HG03457 (cell line): ENCODE results near the gene TP73.

Experiments used
- ATAC-seq: cut with Tn5 transposase; IDR thresholded peaks from one replicate; pipeline ENCODE4 v1.9.1; 2021; ENCODE audit warnings: moderate number of reproducible peaks; ENCODE audit not compliant: unreplicated experiment

Gene TP73

DNA sequence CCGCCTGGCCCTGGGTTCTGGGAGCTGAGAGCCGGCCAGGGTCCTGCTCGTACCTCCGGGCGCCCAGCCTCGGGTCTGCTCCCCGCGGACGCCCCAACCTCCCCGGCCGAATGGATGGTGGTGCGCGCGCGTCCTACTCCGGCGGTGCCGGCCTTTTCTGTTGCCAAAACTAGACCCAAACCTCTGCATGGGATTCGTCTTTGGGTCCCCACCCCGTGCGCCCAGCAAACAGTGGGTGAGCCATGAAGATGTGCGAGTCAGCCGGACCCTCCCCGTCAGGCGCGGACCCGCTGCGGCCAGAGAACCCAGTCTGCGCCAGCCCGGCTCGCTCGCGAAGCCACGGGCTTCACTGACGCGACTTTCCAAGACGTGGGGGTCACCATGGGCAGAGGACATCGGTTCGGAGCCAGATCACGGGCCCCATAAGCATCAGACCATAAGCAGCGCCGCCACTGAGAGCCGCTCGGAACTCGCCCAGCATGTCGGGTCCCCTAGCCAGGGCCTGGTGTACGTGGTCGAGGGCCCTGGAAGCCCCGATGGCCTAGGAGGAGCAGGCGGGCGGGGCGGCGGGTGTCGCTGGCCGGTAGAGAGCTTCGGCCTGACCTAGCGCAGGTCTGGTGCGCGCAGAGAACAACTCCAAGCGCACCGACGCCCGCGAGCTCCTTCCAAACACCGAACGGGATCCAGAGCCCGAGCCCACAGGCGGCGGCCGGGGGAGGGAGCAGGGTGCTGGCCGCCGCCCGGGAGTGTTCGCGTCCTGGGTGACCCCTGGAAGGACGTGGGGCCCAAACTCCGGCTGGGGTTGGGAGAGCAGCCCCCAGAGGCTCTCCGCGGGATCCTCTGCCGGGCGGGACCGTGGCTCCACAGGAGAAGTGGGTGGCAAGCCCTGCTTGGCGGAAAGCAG lies 1.0 kb upstream of the TP73 start:
- ATAC-seq: no peak

DNA sequence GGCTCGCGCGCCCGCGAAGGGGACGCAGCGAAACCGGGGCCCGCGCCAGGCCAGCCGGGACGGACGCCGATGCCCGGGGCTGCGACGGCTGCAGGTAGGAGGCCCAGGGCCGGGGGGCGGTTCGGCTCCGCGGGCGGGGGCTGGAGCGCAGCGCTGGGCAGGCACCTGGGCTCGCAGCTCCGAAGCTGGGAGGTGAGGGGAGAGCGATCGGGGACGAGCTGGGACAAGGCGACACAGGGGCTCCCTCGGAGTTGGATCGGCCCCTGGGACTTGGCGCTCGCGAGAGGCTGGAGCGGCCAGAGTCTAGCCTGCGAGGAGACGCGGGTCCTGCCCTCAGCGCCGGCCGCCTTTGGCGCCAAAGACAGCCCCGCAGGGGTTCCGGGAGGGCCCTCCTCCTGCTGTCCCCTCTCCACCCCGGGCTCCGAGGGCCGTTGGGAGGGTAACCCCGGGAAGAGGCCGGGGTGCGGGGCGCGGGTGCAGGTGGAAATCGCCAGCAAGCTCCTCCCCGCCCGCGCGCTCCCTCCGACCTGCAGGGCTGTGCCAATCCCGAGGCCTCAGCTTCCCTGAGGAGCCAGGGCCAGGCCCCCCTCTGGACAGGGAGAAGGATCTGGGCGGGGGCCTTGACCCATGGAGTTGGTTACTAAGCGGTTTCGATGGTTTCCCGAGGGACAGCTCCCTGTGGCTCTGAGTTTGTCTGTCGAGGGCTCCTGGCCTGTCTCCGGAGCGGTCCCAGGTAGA lies 401 bp downstream of the TP73 start:
- no peak for ATAC-seq

DNA sequence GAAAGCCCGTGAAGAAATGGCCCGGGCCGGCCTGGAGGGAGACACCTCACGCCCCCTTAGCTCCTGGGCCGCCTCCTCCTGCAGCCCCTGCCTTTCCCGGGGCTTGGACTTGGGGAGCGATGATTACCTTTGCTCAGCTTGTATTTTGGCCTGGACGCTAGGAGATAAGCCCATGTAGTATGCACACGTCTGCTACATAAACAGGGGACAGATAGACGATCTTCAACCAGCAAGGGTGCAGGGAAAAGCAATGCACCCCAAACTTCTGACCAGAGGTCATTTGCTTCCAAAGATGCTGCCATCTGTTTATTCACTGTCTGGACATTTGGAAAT lies 936 bp downstream of the TP73 start:
- no peak for ATAC-seq

DNA sequence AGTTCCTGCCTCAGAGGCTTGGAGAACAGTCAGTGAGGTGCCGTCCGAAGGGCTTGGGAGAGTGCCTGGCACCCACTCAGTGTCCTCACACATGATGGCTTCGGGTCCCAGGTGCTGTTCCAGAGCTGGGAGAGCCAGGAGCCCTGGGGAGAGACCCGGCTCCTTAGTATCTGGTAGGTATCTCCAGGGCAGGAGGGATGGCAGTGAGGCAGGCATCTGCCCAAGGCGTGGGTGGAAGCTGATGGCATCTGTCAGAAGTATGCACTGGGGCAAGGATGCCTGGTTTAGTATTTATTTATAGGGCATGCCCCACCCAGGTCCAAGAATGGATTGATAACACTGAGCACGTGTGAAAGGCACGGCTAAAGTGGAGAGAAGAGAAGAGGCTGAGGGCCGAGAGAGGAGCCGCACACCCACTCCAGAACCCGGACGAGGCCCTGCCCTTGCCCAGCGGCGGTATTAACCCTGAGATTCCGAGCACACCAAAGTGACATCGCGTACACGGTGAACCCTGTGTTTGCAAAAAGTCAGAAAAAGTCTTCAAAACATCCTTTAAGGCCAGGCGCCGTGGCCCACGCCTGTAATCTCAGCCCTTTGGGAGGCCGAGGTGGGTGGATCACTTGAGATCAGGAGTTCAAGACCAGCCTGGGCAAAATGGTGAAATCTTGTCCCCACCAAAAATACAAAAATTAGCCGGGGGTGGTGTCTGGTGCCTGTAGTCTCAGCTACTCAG lies 2.4 kb downstream of the TP73 start:
- ATAC-seq: no peak

DNA sequence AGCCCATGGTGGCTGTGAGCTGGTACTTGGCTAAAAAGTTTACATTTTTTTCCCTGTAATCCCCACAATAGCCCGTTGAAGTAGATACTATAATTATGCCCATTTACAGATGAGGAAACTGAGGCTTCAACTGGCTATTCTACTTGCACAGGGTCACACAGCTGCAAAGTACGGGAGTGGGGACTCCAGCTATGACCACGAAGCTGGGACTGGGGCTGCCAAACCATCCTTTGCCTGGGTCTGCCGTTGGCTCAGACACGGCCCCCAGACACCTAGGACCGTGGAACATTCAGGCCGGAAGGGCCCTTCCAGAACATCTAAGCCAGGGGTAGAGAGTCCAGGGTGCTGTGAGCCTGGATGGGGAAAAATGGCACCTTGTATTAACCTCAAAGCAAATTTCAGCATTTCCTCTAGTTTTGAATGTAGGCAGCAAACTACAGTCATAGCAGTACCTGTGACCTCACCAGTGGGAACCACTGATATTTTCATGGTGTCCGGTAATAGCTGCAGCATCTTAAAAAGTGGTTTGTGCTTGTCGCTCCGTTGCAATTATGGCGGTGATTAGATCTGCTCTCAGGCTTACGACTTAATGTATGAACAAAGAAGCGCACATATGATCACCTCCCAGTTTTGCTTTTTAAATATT lies 4.3 kb downstream of the TP73 start:
- peak; percentile 53 for ATAC-seq

DNA sequence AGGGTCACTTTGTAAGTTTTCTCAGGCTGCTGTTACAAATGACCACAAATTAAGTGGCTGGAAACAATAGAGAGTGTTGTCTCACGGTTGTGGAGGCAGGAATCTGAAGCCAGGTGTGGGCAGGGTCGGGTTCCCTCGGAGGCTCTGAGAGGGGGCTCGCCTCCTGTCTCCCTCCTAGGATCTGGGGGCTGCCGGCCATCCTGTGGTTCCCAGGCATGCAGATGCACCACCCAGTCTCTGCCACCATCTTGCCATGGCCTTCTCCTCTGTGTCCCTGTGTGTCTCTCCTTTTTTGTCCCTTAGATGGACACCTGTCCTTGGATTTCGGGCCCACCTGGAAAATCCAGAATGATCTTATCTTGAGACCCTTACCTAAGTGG lies 4.8 kb downstream of the TP73 start:
- peak; percentile 11 for ATAC-seq

DNA sequence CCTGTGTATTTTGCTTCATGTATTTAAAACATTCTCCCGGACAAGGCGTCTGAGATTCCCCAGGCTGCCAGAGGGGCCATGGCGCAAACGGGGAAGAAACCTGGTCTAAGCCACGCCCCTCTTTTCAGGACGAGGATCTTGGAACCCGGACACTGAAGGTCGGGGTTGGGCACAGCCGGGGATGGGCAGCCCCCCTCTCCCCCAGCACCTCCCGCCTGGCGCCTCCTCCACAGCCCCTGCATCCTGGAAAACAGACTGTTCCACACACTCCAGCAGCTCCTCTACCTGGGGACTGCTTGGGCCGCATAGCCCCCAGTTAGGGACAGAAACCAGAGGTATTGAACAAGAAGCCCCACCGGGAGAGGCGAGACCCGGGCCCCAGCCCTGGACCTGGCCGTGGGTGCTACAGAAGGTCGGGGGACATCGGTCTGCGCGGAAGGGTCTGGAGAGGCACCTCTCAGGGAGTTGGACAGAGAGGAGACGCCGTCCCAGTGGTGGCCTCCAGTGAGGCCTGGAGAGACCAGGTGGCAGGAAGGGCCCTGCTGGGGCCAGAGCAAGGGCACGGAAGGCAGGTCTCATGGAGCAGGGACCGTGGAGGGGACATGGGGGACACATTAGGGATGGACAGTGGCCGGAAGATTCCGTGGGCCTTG lies 5.4 kb downstream of the TP73 start:
- no peak for ATAC-seq

DNA sequence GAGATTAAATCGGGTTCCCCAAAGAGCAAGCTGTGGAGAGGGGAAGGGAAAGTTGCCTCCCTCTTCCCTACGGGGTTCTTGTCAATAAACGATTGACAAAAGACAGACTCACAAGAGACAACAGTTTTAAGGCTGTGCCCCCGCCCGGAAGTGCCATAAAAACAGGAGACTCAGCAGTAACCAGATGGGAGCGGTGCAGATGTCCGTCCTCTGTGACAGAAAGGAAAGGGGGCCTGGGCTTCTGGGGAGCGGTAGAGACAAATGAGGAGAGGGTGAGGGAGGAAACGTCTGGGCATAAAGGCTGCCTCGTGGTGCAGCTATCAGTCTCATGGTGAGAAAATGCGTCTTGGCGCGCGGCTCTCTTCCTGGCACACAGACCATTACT lies 5.9 kb downstream of the TP73 start:
- ATAC-seq: no peak

DNA sequence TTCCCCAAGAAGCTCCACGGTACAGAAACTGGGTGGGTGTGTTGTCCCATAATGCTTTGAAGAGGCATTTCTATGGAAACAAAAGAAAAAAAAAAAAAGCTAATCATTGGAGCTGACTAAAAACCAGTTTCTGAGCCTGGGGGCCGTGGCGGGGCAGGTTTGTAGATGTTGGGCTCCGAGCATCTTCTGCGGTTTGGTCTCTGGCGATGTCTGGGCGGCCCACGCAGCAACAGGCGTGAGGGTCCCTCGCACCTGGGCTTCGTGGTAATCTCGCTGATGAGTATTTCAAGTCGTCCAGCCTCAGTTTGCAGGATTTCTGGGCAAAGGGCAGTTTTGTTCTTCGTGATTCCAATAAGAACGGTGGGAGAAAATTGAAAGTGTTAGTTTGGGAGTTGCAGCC lies 6.8 kb downstream of the TP73 start:
- ATAC-seq: no peak

DNA sequence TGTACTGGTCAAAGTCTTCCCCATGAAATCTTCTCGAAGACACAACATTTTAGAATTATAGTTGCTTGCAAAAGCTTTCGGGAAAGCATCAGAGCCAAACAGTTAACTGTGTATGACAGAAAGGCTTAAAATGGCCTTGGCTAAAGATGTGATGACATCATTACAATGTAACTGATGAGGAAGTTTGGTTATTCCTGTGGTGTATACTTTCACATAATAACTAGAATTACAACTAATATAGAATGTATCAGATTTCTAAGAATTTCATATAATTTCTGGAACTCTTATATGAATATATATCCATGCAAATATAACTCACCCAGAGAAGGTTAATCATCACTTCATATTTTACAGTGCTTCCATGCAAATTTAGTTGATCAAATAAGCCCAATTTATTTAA lies 8.4 kb downstream of the TP73 start:
- no peak for ATAC-seq

DNA sequence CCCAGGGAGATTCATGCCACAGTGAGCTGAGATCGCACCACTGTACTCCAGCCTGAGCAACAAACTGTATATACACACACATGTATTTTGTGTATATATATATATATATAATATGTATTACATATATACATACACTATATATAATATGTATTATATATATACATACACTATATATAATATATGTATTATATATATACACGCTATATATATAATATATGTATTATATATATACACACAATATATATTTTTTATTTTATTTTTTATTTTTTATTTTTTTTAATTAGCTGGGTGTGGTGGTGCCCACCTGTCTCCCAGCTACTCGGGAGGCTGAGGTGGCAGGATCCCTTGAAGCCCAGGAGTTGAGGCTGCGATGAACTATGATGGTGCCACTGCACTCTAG lies 9.3 kb downstream of the TP73 start:
- no peak for ATAC-seq

DNA sequence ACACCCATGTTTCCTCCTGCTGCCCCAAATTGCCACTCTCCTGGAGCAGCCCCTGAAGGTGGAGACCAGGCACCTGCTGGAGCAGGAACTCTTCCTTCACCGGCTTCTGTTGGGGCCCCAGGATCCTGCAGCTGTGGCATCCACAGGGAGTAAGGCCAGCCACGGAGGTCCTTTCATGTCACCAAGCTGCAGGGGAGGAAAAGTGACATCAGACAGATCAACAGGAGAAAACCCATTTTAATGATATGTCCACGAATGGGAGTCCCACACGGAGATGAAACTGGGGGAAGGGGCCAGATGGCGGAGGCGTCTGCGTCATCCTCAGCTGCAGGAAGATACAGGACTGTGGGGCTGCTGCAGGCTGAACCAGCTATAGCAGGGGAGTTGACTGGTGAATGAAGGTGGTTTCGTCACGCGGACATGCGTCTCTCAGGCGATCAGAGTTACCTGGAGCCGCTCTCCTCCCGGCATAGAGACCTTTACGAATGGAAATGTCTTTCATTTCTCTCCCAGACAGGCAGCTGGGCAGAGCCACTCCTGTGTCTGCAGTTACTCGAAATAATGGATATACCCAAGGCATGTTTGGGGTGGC lies 9.9 kb downstream of the TP73 start:
- ATAC-seq: no peak

DNA sequence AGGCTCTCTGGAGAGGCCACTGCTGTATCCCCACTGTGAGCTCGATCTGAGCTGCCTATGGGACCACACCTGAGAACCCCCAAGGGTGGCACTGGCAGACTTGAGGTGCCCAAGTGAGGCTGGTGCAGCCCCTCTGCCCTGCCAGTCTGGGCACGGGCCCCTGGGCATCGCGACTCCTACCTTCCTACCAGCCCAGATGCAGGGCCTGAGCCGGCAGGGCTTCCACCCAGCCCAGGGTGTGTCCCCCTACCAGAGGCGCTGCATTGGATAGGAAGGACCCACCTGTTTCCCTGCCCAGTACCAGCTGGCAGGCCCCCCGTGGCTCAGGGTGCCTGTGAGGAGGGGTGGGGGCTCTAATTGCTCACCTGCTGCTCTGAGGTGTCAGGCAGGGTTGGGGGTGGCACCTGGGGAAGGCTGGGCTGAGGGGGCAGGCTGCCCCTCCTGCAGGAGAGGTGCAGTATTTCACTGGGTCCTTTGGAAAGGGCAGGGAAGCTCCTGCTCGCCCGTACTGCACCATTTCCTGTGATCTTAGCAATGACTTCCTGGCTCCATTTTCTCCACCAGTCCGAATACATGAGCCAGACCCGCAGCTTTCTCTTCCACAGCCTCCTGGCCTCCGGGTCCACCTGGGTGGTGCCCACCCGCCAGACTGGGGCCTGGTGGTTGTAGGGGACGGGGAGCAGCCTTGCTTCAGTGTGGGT lies 11.8 kb downstream of the TP73 start:
- no peak for ATAC-seq

DNA sequence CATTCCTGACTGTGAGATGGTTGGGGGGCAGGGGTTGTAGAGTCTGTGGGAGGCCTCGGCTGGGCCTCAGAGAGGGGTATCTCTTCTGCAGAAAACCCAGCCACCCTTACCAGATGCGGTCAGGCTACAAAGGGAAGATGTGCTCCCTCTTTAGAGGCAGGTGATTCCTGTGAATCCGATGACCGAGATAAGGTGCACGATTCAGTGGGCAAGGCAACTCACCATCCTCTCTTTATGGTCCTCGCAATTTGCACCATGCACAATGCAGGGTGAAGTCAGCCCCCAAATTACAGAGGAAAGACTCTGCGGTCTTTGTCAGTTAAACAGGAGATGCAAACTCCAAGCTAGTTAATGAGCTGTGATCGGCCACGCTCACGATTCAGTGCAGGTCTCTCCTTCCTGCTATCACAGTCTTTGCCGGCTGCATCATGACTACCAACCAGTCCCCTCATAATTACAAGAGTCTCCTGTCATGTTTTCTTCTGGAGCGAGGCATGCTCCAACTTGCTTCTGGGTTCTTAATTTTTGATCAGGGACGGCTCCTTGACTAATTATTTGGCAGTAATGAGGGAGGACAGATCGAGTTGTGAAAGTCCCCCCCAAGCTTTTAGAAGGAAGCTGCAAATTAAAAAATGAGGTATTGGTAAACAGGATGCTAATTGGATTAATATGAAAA lies 12.5 kb downstream of the TP73 start:
- no peak for ATAC-seq

DNA sequence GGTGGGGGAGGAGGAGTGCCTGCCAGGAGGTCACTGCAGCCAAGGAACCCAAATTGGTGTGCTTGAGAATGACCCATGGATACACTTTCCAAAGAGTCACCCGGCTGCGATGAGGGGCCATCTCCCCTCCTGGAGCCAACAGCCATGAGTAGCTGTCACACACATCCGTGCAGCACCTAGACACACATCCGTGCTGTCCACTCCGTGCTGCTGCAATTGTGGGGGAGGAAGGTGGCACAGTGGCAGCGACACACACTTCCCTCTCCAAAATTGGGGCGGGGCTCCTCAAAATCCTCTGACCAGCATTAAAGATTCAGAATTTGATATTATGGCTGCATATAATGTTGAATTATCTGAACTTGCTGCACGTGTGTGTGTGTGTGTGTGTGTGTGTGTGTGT lies 15.8 kb downstream of the TP73 start:
- no peak for ATAC-seq

DNA sequence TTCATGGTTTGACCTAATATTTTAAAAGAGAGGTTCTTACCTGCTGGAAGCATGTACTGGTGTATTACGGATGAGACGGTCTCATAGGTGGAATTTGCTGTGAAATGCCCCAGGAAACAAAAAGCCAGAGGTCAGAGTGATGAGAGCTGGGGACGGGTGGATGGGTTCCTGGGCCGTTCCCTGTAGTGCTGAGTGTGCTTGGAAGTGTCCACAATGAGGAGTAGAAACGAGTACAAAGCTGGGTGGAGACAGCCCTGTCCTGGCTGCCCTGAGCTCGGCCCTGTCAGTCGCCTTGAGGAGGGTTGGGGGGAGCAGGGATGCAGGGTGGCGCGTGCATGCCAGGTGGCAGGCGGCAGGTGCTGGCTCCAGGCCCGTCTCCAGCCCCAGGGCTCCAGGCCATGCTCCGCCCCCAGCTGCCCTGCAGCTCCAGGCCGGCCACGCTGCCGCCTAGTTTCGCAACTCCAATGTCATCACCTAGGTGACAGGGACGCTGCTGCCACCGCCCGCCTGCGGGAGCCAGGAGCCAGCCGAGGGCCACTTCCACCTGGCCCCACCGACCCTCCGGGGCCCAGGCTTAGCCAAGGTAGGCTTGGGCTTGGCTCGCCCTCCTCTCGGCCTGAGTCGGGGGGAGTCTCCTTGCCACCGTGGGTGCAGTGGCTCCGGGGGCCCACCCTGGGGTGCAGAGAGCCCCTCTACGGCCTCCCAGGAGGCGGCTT lies 16.4 kb downstream of the TP73 start:
- ATAC-seq: no peak

DNA sequence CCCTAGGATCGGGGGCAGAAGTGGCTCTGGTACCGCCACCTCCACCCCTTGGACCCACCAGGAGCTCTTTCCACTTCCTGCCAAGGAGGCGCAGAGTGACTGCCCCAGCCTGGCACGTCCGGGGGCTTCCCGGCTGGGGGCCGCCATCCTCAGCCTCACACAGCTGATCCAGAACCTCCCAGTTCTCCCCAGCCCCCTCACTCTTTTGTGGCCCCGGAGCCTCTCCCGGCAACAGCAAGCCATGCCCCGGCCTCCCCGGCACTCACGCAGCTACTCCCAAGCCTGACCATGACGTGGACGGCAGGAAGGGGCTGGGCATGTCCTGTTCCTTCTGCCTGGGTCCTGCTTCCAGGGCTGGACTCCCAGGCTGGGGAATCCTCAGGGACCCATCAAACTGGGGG lies 17.1 kb downstream of the TP73 start:
- no peak for ATAC-seq

DNA sequence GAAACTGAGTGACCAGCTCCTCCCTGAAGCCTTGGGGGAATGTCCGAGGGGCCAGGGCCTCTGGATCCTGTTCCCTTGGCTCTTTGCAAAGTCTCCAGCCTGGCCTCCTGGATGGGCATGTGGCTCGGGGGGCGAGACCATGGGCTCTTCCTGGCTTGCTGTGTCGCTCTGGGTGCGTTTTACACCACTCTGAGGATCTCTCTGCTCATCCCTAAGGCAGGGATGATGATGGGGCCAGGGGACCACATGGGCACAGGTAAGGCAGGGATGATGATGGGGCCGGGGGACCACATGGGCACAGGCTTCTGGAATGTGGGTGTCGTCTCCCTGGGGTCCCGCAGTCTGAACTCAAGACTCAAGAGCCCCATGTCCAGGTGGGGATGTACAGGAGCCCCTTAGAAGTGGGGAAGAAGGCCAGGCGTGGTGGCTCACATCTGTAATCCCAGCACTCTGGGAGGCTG lies 17.7 kb downstream of the TP73 start:
- ATAC-seq: no peak

DNA sequence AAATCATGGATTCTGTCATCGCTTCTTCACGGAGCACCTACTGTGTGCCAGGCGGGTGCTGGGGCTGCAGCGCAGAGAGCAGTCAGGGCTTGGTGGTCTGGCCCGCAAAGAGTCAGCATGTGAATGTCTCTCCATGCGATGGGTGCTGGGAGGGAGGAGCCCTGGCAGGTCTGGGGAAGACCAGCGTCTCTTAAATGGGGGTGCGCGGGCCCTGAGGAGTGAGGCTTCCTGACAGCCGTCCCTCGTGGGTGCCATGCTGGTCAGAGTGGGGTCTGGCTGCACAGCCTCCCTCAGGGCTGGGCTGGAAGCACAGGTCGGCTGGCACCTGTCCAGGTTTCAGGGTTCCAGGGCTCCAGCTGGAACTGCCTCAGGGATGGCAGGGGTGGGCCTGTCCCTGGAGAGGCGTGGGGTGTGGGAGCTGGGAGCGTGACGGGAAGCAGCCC lies 18.5 kb downstream of the TP73 start:
- no peak for ATAC-seq
